HS-27A (cell line): ENCODE results near the gene AFF2.

Source experiments
- DNase-seq: peaks from one replicate; pipeline ENCODE4 v3.0.0-alpha.2; 2012; ENCODE audit warnings: low read depth, missing footprints

The AFF2 gene

DNA sequence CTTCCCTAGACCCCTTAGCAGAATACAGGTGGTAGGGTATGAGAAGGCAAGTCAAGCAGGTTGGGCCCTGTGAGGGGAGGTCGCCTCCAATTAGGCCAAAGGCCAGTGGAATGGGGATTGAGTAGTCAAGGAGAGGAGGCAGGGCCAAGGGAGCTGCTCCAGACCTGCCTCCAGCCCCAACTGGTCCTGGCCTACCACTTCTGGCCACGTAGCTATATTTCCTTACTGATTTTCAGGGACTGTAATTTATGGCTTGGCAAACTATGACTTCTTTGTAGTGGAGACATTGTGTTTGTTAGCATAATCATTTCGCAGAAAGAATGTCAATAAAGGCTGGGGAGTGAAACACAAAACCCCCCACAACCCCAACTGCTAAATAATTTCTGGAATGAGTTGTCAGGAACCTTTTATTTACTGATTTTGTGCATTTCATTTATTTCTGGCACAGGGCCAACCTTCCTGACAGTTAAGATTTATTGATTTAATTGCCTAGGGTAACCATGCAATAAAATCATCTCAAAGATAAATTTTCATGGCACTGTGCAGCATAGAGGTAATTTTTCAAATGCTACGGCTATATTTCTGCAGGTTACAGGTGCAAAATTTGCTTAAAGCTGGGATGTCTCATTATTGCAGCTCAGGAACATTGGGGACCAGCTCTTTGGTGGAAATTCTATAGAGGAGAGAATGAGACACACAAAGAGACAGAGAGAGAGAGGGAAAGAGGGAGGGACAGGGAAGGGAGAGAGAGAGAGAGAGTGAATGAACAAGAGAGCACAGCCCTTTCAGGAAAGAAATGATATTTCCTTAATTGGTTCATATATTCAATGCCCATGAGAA is 509.8 kb downstream of the AFF2 start:
- no peak for DNase-seq

DNA sequence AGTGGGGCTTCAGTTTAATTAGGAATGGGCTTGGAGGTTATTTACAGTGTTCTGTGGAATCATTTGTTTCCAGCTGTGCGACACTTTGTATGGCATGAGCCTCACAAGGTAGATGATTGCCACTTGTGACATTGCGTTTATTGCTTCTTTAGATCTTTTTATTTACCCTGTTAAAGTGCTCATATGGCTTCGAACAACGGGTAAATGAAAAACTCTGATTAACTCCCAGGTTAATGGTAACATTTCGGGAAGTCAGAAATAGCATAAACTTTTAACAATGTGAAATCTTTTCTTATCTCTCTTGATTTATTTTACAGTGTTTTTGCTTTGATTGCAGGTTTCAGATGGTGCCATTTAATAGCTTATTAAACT is 510.4 kb downstream of the AFF2 start:
- DNase-seq: no peak

DNA sequence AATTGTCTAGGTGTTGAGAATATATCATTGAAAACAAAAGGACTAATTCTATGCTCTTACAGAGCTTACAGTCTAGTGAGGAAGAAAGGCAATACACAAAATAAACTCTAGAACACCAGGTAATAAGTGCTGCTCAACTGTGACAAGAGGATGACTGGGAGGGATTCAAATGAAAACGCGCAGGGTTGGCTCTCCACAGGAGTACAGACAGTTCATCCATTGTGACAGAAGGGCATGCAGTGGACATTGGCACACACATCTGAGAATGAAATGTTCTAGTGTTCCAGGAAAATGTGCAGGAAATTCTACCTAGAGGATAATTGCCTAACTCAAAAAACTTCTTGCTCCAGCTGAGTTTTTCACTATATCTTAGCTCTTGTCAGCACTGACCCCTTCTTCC is 512.7 kb downstream of the AFF2 start:
- DNase-seq: no peak

DNA sequence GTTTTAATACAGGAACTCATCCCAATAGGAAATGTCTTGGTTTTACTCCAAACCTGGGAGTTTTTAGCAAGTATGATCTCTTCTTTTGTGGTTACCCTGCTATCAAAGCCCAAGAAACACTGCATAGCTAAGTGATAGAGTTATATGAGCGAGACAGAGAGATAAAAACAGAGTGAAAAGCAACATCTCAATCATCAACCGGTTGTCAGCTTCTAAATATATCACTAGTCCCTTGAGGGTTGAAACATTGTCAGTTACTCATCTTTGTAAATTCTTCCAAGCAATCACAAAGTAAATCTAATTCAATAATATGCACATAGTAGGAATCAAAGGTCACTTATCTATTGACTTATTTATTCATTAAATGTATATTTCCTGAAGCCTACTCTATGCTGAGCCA is 520.7 kb downstream of the AFF2 start:
- DNase-seq: no peak

DNA sequence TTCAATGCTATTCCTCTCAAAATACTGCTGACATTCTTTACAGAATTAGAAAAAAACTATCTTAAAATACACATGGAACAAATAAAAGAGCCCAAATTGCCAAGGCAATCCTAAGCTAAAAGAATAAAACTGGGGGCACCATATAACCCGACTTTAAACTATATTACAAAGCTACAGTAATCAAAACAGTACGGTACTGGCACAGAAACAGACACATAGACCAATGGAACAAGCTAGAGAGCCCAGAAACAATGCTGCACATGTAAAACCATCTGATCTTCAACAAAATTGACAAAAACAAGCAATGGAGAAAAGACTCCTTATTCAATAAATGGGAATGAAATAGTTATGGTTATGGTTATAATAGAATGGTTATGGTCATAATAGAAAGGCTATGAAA is 522.1 kb downstream of the AFF2 start:
- no peak for DNase-seq

DNA sequence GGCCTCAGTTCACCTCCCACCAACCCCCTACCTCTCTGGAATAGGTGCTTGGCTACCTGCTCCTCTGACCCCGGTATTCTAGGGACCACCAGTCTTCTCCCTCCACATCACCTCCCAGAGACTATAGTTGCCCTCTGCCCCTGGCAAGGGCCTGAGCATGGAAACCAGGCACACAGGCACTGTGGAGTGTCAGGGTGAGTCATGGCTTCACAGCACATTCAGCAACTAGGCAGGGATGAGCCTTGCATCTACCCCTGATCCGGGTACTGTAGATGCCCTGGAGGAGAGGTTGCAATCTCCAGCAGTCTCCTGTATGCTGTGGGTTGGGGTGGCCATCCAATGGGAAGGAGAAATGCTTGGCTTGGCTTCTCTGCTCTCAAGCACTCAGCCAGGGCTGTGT is 532.0 kb downstream of the AFF2 start:
- no peak for DNase-seq

DNA sequence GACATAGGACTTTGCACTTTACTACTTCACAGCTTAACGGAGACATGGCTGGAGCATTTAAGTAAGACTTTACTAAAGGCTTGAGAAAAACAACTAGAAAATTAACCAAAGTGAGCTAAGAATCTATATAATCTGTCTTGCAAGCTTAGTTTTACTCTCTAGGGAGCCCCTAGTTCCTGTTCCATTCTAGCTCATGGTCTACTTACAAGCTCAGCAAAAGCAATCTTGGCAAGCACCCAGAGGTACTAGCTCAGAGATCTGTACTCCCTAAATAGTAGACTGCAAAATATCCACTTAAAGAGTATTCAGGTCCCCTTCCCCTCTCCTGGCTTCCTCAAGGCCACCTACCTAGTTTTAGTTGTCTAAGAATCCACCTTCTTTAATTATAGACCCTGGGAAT is 535.7 kb downstream of the AFF2 start:
- no peak for DNase-seq

DNA sequence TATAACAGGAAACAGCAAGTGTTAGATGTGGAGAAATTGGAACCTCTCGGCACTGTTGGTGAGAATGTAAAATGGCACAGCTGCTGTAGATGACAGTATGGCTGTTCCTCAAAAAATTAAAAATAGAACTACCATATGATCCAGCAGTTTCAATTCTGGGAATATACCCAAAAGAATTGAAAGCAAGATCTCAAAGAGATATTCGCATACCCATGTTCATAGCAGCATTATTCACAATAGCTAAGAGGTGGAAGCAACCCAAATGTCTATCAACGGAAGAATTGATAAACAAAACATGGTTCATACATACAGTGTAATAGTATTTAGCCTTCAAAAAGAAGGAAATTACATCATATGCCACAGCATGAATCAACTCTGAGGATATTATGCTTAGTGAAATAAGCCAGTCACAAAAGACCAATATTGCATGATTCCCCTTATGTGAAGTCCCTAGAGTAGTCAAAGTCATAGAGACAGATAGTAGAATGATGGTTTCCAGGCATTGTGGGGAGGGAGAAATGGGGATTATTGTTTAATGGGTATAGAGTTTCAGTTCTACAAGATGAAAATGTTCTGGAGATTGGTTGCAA is 537.0 kb downstream of the AFF2 start:
- DNase-seq: no peak

DNA sequence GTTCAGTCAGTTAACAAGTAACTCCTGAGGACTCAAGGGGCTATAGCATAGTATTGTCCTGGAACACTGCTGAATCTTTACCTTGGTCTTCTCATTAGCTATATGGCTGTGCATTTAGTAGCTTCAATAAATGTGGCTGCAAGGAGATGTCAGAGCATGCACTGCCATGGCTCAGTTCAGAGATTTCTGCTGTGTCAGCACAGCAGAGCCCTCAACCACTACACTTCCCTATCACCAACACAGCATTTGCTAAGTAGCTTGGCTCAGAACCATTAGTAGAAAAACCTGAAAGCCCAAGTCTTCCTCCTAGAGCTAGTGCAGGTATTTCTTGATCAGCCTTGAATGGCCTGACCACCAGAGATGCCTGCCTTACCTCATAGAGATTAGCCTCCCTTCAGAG is 538.6 kb downstream of the AFF2 start:
- DNase-seq: no peak

DNA sequence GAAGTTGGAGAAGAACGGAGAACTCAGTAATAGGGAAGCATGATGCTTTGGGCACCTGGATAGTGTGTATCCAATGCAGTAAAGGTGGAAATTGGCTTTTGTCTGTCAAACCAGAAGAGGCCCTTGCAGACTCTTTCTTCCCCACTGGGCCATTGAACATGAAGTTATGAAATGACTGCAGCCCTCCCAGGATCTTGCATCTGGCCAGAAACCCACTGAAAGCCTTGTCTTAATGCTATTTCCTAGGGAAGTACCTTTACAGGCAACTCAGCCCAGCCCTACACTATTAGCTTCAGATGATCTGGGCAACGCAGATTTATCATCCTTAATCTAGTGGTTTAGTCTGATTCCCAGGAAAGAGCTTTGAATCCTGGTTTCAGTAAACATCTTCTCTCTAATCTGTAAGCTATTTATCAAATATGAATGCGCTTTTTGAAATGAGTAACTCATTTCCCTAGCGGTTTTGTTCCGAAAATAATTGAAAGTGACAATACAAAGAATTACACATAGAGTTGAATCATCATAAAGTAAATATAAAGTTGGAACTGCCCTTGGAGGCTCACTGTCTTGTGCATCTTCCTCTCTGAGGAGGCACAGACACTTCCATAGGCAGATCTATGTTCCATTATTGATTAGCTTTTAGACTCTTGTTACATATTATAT is 540.6 kb downstream of the AFF2 start:
- no peak for DNase-seq

DNA sequence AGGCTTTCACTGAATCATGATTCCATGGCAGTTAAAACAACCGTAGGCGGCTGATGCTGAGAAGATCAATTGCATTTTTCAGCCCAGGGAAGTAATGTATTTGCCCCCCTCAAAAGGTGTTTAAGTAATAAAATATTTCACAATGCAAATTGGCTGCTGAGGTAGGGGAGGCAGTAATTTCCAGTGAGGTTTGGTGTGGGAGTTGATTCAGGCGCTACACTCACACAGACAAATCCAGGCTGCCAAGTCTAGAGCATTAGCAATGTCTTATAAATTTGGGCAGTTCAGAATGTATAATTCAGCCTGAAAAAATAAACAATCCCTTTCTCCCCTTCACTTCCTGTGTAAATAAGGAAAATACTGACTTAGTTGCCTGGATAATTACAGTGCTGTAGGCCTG is 543.0 kb downstream of the AFF2 start:
- DNase-seq: no peak

DNA sequence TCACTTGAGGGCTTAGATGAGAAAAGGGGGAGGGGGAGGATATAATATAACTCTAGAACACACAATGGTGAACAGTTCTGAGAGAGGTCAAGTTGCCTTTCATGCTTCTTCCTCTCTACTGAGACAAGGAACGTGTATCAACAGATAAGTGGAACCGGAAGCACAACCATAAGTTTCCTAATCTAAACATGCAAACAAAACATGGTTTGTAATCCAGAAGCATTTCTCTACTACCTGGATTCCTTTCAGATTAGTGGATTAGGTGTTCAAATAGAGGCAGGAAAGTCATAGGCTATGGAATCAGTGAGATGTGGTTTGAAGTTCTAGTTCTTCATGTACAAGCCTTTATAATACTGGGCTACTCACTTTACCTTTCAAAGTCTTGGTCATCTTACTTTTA is 544.1 kb downstream of the AFF2 start:
- no peak for DNase-seq

DNA sequence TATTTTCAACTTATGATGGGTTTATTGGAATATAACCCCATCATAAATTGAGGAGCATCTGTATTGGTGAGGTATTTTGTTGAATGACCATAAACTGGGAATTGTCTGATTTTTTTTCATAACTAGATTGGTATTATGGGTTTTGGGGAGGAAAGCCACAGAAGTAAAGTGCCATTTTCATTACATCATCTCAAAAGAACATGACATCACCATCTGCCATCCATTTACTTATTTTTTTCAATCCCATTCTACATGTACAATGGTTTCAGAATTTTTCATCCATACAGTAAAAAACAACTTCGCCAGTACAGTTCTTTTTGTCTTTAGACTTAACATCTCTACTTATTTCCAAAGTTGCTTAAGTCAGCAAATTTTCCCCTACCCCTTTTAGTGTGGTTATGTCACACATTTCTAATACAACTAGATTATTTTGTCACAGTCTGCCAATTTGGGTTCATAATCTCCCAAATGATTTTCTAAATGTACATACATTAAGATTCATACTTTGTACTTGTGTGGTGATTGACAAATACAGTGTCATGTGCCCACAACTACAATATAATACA is 545.3 kb downstream of the AFF2 start:
- no peak for DNase-seq
